C4-2B (cell line): ENCODE results near the gene P2RY12.

Experiments
- CTCF ChIP-seq: fragments of 450-650 bp; conservative IDR thresholded peaks from 2 replicates; pipeline ENCODE4 v1.5.1; 2017; ENCODE audit warnings: mild to moderate bottlenecking
- ZFX ChIP-seq: fragments of 450-650 bp; IDR thresholded peaks from 2 replicates; pipeline ENCODE4 v1.6.1; 2017

- TF ChIP-seq CTCF (no peak), ZFX (no peak)
These were observed 23.4 kb upstream of the P2RY12 start for GRCh38 chr3:151407928-151408327.
